Fibroblast of the conjunctiva (primary cell): ENCODE measurements around the gene SPA17.

Experiments
- DNase-seq: peaks from one replicate; pipeline ENCODE4 v3.0.0-alpha.2; 2010; ENCODE audit warnings: low read depth

Gene SPA17

DNA sequence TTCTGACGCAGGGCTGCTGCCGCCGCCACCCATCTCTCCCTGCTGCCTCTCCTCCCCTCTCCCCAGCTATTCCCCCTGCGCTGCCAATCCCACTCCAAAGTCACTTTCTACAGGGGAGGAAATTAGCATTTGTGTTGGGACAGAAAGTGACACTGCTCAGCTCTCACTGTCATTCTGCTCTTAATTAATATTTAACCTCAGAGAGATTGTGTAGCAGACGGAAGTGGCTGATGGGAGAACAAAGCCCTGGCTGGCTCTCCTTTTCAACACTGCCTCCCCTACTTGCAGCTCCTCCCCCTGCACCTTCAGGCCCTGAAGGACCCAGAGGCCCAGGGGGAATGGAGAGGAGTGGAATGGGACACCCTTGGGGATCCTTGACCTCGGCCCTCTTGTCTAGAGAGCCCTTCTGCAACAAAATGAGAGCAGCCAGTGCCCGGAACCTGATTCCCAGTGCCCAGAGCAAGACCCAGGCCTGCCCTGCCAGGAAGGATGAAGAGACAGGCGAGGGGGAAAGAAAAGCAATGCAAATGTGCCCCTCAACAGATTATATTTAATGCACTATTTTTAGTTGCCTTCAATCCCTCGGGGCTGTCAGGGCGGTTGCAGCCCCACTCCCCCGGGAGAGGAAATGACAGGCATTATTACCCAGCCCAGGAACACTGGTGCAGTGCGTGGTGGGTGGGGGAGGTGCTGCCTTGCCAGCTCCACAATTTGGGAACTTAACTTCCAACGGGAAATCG, 51.4 kb downstream of the SPA17 start:
- no peak for DNase-seq

DNA sequence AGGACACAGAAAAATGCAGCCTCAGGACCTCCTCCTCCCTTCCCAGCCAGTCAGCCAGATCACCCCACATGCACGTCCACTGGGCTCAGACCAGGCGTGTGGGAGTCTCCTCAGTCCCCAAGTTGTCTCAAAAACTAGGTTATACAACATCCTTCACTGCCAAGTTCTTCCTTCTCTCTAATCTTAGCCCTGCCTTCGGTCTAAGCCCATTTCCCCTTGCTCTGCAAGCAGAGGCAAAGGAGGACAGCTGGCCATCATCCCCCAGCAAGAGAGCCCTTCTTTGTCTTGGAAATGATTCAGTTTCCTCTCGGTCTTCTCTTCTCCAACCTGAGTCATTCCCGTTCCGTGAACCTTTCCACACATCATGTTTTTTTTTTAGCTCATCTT, 52.0 kb downstream of the SPA17 start:
- no peak for DNase-seq

GRCh38 chr11:124727474-124727873, 53.8 kb downstream of the SPA17 start:
- no peak for DNase-seq

GRCh38 chr11:124728134-124728533, 54.4 kb downstream of the SPA17 start:
- DNase-seq: no peak

- DNase-seq: no peak
Measured at GRCh38 chr11:124729571-124729970, 55.9 kb downstream of the SPA17 start.

DNA sequence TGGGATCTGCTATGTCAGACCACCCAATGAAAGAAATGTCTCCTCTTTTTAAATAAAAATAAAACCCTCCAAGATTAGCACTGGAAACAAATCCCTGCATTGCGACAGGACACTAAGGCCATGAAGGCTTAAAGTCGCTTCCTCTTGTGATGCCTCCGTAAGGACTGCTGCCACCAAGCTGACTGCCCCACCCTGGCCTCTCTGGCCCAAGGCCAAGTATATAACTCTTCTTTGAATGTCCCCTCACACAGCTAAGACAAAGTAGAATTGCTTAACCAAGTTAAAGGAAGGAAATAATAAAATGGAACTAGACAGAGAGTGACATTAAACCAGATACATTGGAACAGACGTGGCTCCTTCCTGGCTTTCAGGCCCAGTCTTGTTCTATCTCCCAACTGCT, 58.5 kb downstream of the SPA17 start:
- DNase-seq: no peak

GRCh38 chr11:124736736-124737135, 63.0 kb downstream of the SPA17 start:
- DNase-seq: no peak

GRCh38 chr11:124737638-124738305, 64.1 kb downstream of the SPA17 start:
- DNase-seq: no peak

GRCh38 chr11:124738713-124739478, 65.2 kb downstream of the SPA17 start:
- DNase-seq: no peak

GRCh38 chr11:124739479-124740276, 66.0 kb downstream of the SPA17 start, which contains the start of gene NRGN:
Gene NRGN, plus strand, starts transcription at chr11:124739942. Its CDS starts 143 bp downstream, at chr11:124740085.
- DNase-seq: peak; percentile 52

DNA sequence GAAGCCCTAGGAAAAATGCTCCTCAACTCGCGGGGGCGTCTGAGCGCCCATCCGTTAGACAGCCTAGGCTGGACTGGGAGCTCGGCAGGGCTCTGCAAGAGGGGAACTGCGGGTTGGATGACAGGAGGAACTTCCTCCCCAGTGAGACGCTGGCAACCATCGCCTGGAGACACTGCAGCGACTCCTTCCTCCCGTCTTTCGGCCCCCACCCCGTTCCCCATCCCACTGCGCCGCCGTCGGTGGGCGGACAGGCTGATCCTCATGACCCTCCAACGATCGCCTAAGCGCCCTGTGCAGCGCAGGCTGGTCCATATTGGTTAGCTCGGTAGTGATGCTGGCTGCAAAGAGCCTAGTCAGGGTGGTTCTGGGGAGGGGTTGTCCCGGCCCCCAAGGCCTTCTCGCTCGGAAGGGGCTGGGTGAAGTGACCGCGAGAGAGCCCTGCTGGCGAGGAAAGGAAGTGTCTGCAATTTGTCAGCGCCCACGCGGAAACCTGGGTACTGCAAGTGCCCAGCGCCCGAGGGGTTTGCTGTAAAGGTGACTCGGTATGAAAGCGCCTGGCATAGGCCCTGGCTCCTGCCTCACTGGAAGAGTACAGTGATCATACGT, 66.7 kb downstream of the SPA17 start:
- DNase-seq: no peak

DNA sequence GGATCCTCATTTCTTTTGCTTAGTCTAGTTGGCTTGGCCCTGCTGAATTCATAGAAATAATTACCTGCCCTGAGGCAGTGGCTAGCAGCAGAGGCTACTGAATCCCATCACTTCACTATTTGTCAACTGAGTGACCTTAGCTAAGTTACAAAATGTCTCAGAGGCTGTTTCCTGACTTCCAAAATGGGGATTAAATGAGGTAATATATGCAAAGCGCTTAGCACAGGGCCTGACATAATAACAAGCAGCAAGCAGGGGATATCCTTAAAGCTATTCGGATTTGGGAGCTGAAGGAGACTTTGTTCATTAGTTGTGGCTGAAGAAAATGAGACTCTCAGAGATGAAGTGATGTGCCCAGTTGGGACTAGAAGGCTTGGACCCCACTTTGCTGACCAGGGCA, 68.9 kb downstream of the SPA17 start:
- no peak for DNase-seq

DNA sequence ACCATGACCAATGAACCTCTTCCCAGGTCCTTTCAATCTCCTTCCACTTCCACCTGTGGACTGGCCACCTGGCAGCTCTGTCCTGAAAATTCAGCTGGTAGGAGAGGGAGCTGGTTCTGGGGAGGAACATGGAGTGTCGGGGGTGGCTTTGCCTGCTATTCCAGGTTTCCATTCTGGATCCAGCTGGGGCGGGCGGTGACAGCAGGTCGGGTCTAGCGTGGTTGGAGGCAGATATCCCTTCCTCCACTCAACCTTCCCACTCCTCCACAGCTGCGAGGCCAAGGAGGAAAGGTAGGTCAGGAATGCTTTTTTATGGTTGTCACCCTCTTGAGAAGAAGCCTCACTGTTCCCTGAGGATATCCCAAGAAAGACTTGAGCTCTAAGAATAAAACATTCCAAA, 69.3 kb downstream of the SPA17 start:
- no peak for DNase-seq

GRCh38 chr11:124745270-124745834, 71.6 kb downstream of the SPA17 start:
- DNase-seq: no peak

DNA sequence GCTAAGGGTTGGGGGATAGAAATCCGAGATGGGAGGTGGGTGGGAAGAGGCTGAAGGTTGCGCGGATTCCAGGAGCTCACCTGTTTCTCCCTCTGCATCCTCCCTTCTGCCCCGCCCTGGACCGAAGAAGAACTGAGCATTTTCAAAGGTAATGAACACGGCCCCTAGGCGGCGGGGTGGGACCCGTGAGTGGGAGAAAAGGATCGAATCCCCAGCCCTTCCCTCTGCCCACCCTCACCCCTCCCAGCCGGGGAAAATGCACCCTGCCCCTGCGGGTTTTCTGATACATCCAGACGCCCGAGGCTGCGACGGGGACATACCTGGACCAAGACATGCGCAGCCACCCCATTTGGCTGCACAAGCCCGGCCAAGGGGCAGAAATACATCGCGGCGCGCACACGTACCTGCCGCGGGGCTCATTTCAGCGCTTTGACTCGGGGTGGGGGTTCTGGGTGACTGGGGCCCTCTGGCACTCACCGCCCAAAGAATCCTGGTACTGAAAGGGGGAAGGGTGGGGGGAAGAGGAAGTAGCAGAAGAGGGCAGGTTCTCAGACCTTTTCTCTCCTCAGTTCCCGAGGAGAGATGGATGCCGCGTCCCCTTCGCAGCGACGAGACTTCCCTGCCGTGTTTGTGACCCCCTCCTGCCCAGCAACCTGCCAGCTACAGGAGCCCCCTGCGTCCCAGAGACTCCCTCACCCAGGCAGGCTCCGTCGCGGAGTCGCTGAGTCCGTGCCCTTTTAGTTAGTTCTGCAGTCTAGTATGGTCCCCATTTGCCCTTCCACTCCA, 72.3 kb downstream of the SPA17 start:
- no peak for DNase-seq

GRCh38 chr11:124746621-124747243, 73.0 kb downstream of the SPA17 start:
- peak; percentile 30 for DNase-seq
